Islet precursor cell (in vitro differentiated cells): ENCODE measurements around the gene SIM1.

Experiments
- DNase-seq: peaks from one replicate; pipeline ENCODE4 v3.0.0-alpha.2; 2018

SIM1 gene

GRCh38 chr6:100455230-100456124 lies 9.2 kb downstream of the SIM1 start:
- DNase-seq = no peak

GRCh38 chr6:100454551-100455229 lies 10.0 kb downstream of the SIM1 start:
- DNase-seq = no peak

GRCh38 chr6:100453701-100454521 lies 10.8 kb downstream of the SIM1 start:
- DNase-seq = peak; percentile 90

GRCh38 chr6:100452998-100453397 lies 11.7 kb downstream of the SIM1 start:
- no peak for DNase-seq

GRCh38 chr6:100451577-100451976 lies 13.1 kb downstream of the SIM1 start:
- DNase-seq = no peak

GRCh38 chr6:100449239-100449691 lies 15.5 kb downstream of the SIM1 start:
- no peak for DNase-seq

GRCh38 chr6:100447900-100448748 lies 16.6 kb downstream of the SIM1 start:
- no peak for DNase-seq

GRCh38 chr6:100447081-100447899 lies 17.4 kb downstream of the SIM1 start:
- DNase-seq = no peak

GRCh38 chr6:100446115-100447080 lies 18.3 kb downstream of the SIM1 start:
- DNase-seq = no peak

- DNase-seq = no peak
These were observed 19.2 kb downstream of the SIM1 start for GRCh38 chr6:100445512-100445911.

- DNase-seq = no peak
These were observed 23.8 kb downstream of the SIM1 start for GRCh38 chr6:100440935-100441334.

GRCh38 chr6:100435299-100435698 lies 29.4 kb downstream of the SIM1 start:
- peak; percentile 85 for DNase-seq

- DNase-seq = no peak
These were observed 30.8 kb downstream of the SIM1 start for GRCh38 chr6:100433726-100434435.

- no peak for DNase-seq
These were observed 32.6 kb downstream of the SIM1 start for GRCh38 chr6:100432136-100432535.

GRCh38 chr6:100430962-100431361 lies 33.8 kb downstream of the SIM1 start:
- DNase-seq = no peak

GRCh38 chr6:100427452-100427851 lies 37.3 kb downstream of the SIM1 start:
- no peak for DNase-seq

- DNase-seq = no peak
These were observed 37.9 kb downstream of the SIM1 start for GRCh38 chr6:100426744-100427338.

GRCh38 chr6:100426241-100426640 lies 38.5 kb downstream of the SIM1 start:
- DNase-seq = no peak

GRCh38 chr6:100420711-100421110 lies 44.0 kb downstream of the SIM1 start:
- no peak for DNase-seq
